Mucosa of gallbladder (tissue), 1 donor: ENCODE measurements around the gene MARCHF4. TPM values are rescaled to one million over a fixed set of nuclear protein-coding genes. Genes with fewer than 3 reads are reported as not detected.

Source experiments
- DNase-seq: peaks from one replicate; pipeline ENCODE4 v3.0.0-alpha.2; 2020; ENCODE audit warnings: low spot score
- total RNA-seq: library from RNA; stranded (reverse); gene quantifications from one replicate; pipeline ENCODE4 v1.2.1, GENCODE V29; 2021
- donor health status: DM: no; HTN: no; CAD: no.

Gene MARCHF4
- total RNA-seq, 1 donor from 2014 or later: 0.09 TPM

DNA sequence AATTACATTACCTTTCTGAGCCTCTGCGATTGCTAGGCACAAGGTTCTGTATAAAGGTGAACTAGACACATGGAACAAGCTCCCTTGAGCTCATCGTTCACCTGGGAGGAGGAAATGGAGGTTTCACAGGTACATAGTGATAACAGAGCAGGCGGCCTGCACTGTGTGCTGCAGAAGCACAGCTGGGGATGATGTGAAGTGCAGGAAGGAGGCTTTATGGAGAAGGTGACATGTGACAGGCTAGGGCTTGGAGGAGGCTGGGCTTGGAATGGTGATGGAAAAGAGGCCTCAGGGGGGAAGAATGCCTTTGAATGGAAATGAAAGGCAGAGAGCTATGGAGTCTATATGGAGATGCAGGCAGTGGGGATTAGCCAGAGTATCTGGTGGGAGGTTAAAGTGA lies 22.9 kb downstream of the MARCHF4 start:
- DNase-seq: no peak

GRCh38 chr2:216348756-216349308 lies 23.5 kb downstream of the MARCHF4 start:
- DNase-seq: no peak

GRCh38 chr2:216346781-216347180 lies 25.5 kb downstream of the MARCHF4 start:
- no peak for DNase-seq

DNA sequence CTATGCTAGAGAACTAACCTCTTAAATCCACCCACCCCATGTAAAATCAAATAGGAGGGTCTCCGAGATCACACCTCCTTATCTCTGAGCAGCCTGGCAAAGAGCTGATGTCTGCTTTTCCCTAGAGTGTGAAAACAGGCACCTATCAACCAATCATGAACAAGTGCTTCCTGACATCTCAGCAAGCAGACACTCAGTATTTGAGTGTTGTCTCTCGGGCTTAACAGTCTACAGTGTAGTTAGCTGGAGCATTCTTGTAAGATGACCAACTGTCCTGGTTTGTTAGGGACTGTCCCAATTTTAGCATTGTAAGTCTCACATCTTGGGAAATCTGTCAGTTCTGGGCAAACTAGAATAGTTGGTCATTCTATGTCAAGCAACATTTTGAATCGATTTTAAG lies 26.4 kb downstream of the MARCHF4 start:
- DNase-seq: no peak

DNA sequence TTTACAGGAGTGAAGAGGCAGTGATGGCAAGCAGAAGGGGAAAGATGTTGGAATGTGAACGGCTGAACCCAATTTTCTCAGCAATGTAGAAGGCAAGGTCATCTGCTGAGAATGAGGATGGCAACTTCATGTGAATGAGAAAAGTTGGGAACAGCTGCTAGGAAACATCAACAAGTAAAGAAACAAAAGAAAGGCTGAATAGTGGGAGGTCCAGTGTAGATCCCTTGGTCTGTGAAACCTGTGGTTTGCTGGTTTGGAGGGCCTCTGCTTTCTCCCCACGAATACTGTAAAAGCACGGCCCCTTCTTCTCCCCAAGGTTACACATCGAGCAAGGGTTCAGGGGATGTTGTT lies 27.4 kb downstream of the MARCHF4 start:
- no peak for DNase-seq

GRCh38 chr2:216344206-216344949 lies 27.9 kb downstream of the MARCHF4 start:
- DNase-seq: no peak

GRCh38 chr2:216343221-216343980 lies 28.9 kb downstream of the MARCHF4 start:
- no peak for DNase-seq

DNA sequence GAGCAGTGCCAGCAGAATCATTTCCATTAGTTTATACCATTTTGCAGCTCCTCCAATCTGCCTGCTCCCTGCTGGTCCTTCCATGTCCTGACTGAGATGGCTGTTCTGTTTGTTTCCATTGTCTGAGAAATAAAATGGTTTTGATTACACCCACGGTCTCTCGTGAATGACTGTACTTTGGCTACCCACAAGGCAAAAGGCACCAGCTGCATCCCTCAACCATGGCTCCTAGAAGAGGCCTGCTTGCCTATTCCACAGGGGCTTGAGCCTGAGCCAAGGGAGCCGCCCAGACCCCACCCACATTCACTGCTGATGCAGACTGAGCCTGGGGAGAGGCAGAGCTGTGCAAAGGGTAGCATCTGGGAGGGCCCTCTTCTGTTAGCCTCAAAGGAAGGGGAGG lies 31.2 kb downstream of the MARCHF4 start:
- DNase-seq: no peak

- no peak for DNase-seq
These were observed 32.0 kb downstream of the MARCHF4 start for GRCh38 chr2:216340280-216340631.

DNA sequence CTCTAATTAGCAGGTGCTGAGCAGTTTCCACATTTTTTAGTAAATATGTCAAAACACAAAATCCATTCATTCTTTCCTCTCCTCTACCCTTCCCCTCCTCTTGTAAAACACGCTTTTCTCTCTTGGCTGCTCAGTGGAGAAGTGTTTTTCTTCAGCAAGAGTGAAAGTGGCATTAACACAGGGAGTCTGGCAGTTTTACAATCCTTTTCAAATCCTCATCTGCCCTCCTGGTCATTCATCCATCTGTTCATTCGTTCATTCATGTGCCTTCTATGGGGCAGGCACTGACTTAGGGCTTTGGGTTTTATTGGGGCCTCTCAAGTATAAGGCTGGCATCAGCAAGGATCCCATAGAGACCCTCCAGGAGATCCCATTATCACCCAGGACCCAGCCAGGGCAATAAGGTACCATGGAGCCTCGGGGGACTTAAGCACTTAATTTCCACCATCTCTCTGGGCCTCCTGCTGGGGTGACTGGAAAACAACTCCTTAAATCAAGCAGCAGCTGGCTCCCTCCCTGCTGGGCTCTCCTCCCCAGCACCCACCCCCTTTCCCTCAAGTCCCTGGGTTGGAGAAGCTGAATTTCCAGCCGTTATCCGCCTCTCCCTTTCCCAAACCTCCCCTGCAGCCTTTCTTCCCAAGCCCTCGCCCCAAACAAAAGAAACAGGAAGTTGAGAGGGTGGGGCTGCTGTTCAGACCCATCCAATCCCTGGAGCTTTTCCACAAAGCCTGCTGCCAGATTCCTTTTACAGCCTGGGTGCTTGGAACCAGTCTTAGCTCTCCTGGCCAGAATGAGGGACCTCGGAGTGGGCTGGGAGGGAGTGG lies 32.6 kb downstream of the MARCHF4 start:
- DNase-seq: peak; percentile 15

- DNase-seq: no peak
These were observed 37.0 kb downstream of the MARCHF4 start for GRCh38 chr2:216335252-216335651.

DNA sequence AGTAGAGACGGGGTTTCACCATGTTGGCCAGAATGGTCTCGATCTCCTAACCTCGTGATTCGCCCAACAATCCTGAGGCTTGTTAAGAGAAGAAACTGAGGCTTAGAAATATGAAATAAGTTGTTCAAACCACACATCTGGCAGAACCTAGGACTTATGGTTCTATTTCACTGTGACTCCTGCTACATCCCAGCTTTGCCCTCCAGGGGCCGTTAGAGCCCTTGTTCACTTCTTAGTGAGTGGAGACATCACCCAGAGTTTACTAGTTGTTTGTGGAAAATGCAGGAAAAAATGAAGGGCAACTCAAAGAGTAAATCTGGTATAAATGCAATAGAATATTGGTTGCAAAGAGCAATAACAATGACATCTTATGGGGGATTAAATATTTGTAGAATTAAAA lies 43.9 kb downstream of the MARCHF4 start:
- no peak for DNase-seq

DNA sequence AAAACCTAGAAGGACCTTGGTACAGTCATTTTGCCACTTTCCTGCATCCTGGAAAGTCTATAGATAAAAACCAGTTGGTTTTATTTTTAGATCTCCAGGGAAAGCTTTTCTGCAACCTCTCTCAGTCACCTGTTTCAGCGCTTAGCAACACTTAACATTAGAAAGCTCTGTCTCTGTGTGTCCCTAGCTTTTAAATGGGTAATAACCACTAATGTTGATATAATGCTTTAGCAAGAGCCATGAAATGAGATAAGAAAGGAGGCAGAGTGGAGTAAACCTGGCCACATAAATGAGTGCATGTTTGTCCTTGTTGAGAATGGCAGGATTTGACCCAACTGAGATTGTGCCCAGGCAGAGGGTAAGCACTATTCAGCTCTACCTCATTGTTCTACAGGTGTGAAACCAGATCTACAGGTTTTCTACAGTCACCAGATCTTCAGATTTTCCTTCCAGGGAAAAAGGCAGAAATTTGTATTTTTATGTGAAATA lies 44.8 kb downstream of the MARCHF4 start:
- DNase-seq: no peak

Other genes with a start within 250 kb of the MARCHF4 start
- gene SMARCAL1, start 40.0 kb upstream of the MARCHF4 start, total RNA-seq: 20.1 TPM
- gene RPL37A, start 126.4 kb upstream of the MARCHF4 start, total RNA-seq: 1,676 TPM